Fibroblast of lung (primary cell): ENCODE results near the gene KCTD2. TPM values are rescaled to one million over a fixed set of nuclear protein-coding genes. Genes with fewer than 3 reads are reported as not detected.
"Not testable (repeated sequence)": the region's sequence is repeated elsewhere in the genome, so short reads cannot be mapped to it uniquely, and the experiment has no call there.

ENCODE experiments used
- DNase-seq, 2 donors: peaks; one replicate each; pipeline versions ENCODE4 v3.0.0 to v3.0.0-alpha.2; 2010; ENCODE audit warnings: low read depth in 2 of 2
- H2AFZ ChIP-seq: 2 replicates; pipeline ENCODE4 v1.5.1; 2012; ENCODE audit warnings: low read length, control low read depth, inconsistent platforms
- H3K27ac ChIP-seq: 2 replicates; pipeline ENCODE4 v1.5.1; 2011; ENCODE audit warnings: low read length, control low read depth; ENCODE audit not compliant: insufficient read depth
- H3K27me3 ChIP-seq: 2 replicates; pipeline ENCODE4 v1.5.1; 2011; ENCODE audit warnings: mild to moderate bottlenecking, low read length; ENCODE audit not compliant: control insufficient read depth, insufficient read depth
- H3K36me3 ChIP-seq: 2 replicates; pipeline ENCODE4 v1.5.1; 2011; ENCODE audit warnings: low read length; ENCODE audit not compliant: control insufficient read depth, insufficient read depth
- H3K4me1 ChIP-seq: 2 replicates; pipeline ENCODE4 v1.5.1; 2011; ENCODE audit warnings: low read length; ENCODE audit not compliant: control insufficient read depth, insufficient read depth; ENCODE audit errors: extremely low read depth
- H3K4me2 ChIP-seq: 2 replicates; pipeline ENCODE4 v1.5.1; 2011; ENCODE audit warnings: low read length, control low read depth; ENCODE audit not compliant: insufficient read depth; ENCODE audit errors: extremely low read depth
- H3K4me3 ChIP-seq, 4 experiments: fragments of 200-600 bp in 1 of 4; sonication (generic) in 1 of 4; replicated peaks in 1 of 4; 2 replicates each; pipeline ENCODE4 v1.5.1; 2011 to 2016; ENCODE audit warnings: low read length in 4 of 4, low read depth in 3 of 4, mild to moderate bottlenecking in 3 of 4, control low read depth in 2 of 4, inconsistent platforms in 1 of 4, mixed read lengths in 1 of 4; ENCODE audit not compliant: insufficient read depth in 1 of 4; ENCODE audit errors: control extremely low read depth in 1 of 4
- H3K79me2 ChIP-seq: 2 replicates; pipeline ENCODE4 v1.5.1; 2012; ENCODE audit warnings: mild to moderate bottlenecking, low read length, inconsistent platforms; ENCODE audit not compliant: control insufficient read depth, insufficient read depth
- H3K9ac ChIP-seq: 2 replicates; pipeline ENCODE4 v1.5.1; 2011; ENCODE audit warnings: mild to moderate bottlenecking, low read length, control low read depth; ENCODE audit not compliant: insufficient read depth
- H3K9me3 ChIP-seq: 2 replicates; pipeline ENCODE4 v1.5.1; 2012; ENCODE audit warnings: low read depth, low read length; ENCODE audit not compliant: control insufficient read depth, insufficient read depth
- H4K20me1 ChIP-seq: 2 replicates; pipeline ENCODE4 v1.5.1; 2011; ENCODE audit warnings: low read length; ENCODE audit not compliant: control insufficient read depth, insufficient read depth; ENCODE audit errors: extremely low read depth
- CTCF ChIP-seq, 2 donors: IDR thresholded peaks in 1 of 2; conservative IDR thresholded peaks in 1 of 2; 1 replicate in 1 of 2; 2 replicates in 1 of 2; pipeline ENCODE4 v1.5.1; 2011 to 2012; ENCODE audit warnings: low read length in 2 of 2, control low read depth in 1 of 2, inconsistent platforms in 1 of 2, low read depth in 1 of 2, mild to moderate bottlenecking in 1 of 2
- EZH2 ChIP-seq: IDR thresholded peaks from 2 replicates; pipeline ENCODE4 v1.5.1; 2012; ENCODE audit warnings: low read length, control low read depth, mild to moderate bottlenecking; ENCODE audit errors: missing control alignments
- polyA plus RNA-seq, 2 donors: library from polyadenylated mRNA; depleted of rRNA in 1 of 2; stranded (reverse) in 1 of 2; unstranded in 1 of 2; fragments of >200 nt; gene quantifications; 2 replicates each; pipeline ENCODE4 v1.2.1, GENCODE V29; 2011 to 2012; ENCODE audit warnings: missing spikeins in 1 of 2
- total RNA-seq: library from RNA; depleted of rRNA; stranded (reverse); fragments of >200 nt; gene quantifications from 2 replicates; pipeline ENCODE4 v1.2.1, GENCODE V29; 2014

The KCTD2 gene
- total and polyA plus RNA-seq, 2 donors (not counting 1 experiment from before 2014, with no cell fraction given), result 17.7 to 29.5 TPM

DNA sequence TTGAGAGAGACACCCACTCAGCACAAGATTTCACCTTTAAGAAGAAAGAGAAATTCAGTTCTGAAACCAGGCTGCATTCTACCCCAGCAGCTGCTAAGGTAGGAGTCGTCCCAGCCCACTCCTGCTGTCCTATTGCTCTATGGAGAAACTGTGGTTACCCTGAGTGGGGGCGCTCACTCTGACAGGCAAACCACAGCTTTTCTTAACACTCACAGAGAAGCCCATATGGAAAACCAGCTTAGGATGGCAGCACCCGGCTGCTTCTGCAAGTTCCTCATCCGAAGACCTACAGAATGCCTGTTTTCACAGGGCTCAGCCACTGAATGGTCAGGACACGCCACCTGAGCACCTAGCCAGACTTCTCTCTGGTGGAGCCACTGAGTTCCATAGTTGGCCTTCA is 7.8 kb upstream of the KCTD2 start:
- H4K20me1 ChIP-seq, result no peaks in the 10 kb centered on the region
- DNase-seq, result no peak
- H3K4me3 ChIP-seq, result no peak overlapping the region
- H3K4me1 ChIP-seq, result peaks cover 7% of the 10 kb centered on the region
- no peaks in the 10 kb centered on the region for H3K9me3 ChIP-seq
- H3K4me2 ChIP-seq, result no peak overlapping the region
- H3K9ac ChIP-seq, result no peak overlapping the region
- H3K36me3 ChIP-seq, result peaks cover 13% of the 10 kb centered on the region
- TF ChIP-seq EZH2 (no peak), CTCF (conservative IDR thresholded peaks at IDR 0.05 in 1 of 2, IDR thresholded peaks at IDR 0.05 in 1 of 2; ENCODE audit: low read depth in 1 of 2, low read length in 2 of 2) (no peak)
- H3K27ac ChIP-seq, result no peak overlapping the region
- H3K27me3 ChIP-seq, result no peaks in the 10 kb centered on the region
- H3K79me2 ChIP-seq, result peaks cover 5% of the 10 kb centered on the region
- no peak overlapping the region for H2AFZ ChIP-seq

DNA sequence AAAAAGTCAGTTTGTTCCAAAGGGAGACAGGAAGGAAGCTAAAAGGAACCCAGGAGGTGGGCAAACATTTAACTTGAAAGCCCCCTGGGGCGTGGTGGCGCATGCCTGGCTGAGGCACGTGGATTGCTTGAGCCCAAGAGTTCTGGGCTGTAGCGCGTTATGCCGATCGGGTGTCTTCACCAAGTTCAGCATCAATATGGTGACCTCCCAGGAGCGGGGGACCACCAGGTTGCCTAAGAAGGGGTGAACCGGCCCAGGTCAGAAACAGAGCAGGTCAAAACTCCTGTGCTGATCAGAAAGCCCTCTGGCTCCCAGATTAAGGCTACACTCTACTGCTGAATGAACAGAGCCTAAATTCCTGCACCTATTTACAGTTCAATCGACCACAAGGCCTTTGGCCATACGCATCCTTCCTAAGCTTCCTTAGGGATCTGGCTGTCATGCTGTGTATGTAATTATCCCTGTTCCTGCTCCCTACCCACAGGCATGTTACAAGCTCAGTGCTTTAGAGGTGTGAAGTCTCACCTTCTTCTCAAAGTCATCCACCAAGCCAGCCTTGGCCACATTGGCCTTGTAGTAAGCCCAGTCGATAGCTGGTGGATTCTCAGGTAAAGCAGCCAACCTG is 5.3 kb upstream of the KCTD2 start:
- H3K36me3 ChIP-seq, result peaks cover 13% of the 10 kb centered on the region
- H3K27ac ChIP-seq, result no peak overlapping the region
- H3K9me3 ChIP-seq, result no peaks in the 10 kb centered on the region
- no peaks in the 10 kb centered on the region for H3K27me3 ChIP-seq
- no peak overlapping the region for H2AFZ ChIP-seq
- H3K4me1 ChIP-seq, result no peaks in the 10 kb centered on the region
- H3K9ac ChIP-seq, result no peak overlapping the region
- peaks cover 13% of the 10 kb centered on the region for H3K79me2 ChIP-seq
- H4K20me1 ChIP-seq, result no peaks in the 10 kb centered on the region
- no peak overlapping the region for H3K4me2 ChIP-seq
- TF ChIP-seq EZH2, result no peak
- no peak for TF ChIP-seq CTCF (conservative IDR thresholded peaks at IDR 0.05 in 1 of 2, IDR thresholded peaks at IDR 0.05 in 1 of 2; ENCODE audit: low read depth in 1 of 2, low read length in 2 of 2)
- DNase-seq, result no peak
- no peak overlapping the region for H3K4me3 ChIP-seq

DNA sequence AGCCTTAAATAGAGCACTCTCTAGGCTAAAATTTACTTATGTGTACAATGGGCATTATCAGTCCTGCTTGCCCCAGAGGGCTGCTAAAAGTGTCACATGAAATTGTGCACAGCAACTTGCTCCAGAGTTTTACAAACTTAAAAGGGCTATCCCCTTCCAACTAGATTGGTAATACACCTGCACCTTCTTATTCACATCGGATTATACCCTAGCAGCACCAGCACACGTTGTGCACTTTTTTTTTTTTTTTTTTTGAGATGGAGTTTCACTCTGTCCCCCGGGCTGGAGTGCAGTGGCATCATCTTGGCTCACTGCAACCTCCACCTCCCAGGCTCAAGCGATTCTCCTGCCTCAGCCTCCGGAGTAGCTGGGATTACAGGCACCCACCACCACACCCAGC is 3.2 kb upstream of the KCTD2 start:
- not testable (repeated sequence) for H3K27ac ChIP-seq, H3K4me1 ChIP-seq, H3K4me3 ChIP-seq, H2AFZ ChIP-seq, H3K27me3 ChIP-seq, H3K4me2 ChIP-seq, H3K9ac ChIP-seq, H3K9me3 ChIP-seq, H4K20me1 ChIP-seq, DNase-seq
- Histone ChIP-seq H3K79me2 (peaks cover 21% of the 10 kb centered on the region), H3K36me3 (peaks cover 12% of the 10 kb centered on the region)
